PC-3 (cell line): ENCODE data around the gene KRT86. TPM values are rescaled to one million over a fixed set of nuclear protein-coding genes. Genes with fewer than 3 reads are reported as not detected.
"Not testable (repeated sequence)": the region's sequence is repeated elsewhere in the genome, so short reads cannot be mapped to it uniquely, and the experiment has no call there.

ENCODE experiments used
- ATAC-seq: fragments of 200-7000 bp; cut with Tn5 transposase; 2 replicates; pipeline ENCODE4 v1.9.1; 2020; ENCODE audit warnings: mild to moderate bottlenecking, moderate library complexity
- BruUV-seq: library from RNA; stranded (reverse); fragments of 400-500 nt; replicated peaks from 2 replicates; lab custom pipeline; 2021; lab: Mats Ljungman, UMichigan
- CTCF ChIA-PET: fragments of 300-600 bp; sonication (Branson Sonifier 250); formaldehyde crosslinking; loops from one replicate; lab custom pipeline; 2022; ENCODE audit warnings: antibody characterized with exemption; lab: Charles Lee
- POLR2A ChIA-PET: fragments of 300-600 bp; sonication (Branson Sonifier 250); formaldehyde crosslinking; loops from one replicate; lab custom pipeline; 2022; ENCODE audit warnings: antibody characterized with exemption; ENCODE audit not compliant: unreplicated experiment; lab: Charles Lee
- DNase-seq: peaks from one replicate; pipeline ENCODE4 v3.0.0-alpha.2; 2015
- H2AFZ ChIP-seq: fragments of 300-600 bp; sonication (generic); 2 replicates; pipeline ENCODE4 v1.6.0; 2016; ENCODE audit warnings: antibody characterized with exemption, low read length
- H3F3A ChIP-seq: fragments of 300-600 bp; sonication (generic); one replicate; pipeline ENCODE4 v1.6.0; 2017; ENCODE audit warnings: antibody characterized with exemption, low read length, control low read depth, mild to moderate bottlenecking; ENCODE audit not compliant: unreplicated experiment
- H3K27ac ChIP-seq: fragments of 300-600 bp; sonication (generic); 2 replicates; pipeline ENCODE4 v1.5.1; 2016; ENCODE audit warnings: mild to moderate bottlenecking, low read length
- H3K27me3 ChIP-seq: fragments of 300-600 bp; sonication (generic); 2 replicates; pipeline ENCODE4 v1.6.1; 2016; ENCODE audit warnings: low read length, mixed read lengths
- H3K36me3 ChIP-seq: fragments of 300-600 bp; sonication (generic); 2 replicates; pipeline ENCODE4 v1.6.1; 2016; ENCODE audit warnings: low read depth, mixed run types, low read length, mixed read lengths
- H3K4me1 ChIP-seq: fragments of 300-600 bp; sonication (generic); 2 replicates; pipeline ENCODE4 v1.5.1; 2016; ENCODE audit warnings: low read length; ENCODE audit not compliant: insufficient read depth
- H3K4me2 ChIP-seq: fragments of 300-600 bp; sonication (generic); 2 replicates; pipeline ENCODE4 v1.6.0; 2016; ENCODE audit warnings: low read length
- H3K4me3 ChIP-seq: fragments of 300-600 bp; sonication (generic); 2 replicates; pipeline ENCODE4 v1.5.1; 2016; ENCODE audit warnings: mild to moderate bottlenecking, low read length, mixed read lengths
- H3K79me2 ChIP-seq: fragments of 300-600 bp; sonication (generic); 2 replicates; pipeline ENCODE4 v1.6.1; 2017; ENCODE audit warnings: low read length, mixed read lengths
- H3K9ac ChIP-seq: fragments of 300-600 bp; sonication (generic); 2 replicates; pipeline ENCODE4 v1.6.0; 2016; ENCODE audit warnings: mild to moderate bottlenecking, low read length
- H3K9me2 ChIP-seq: fragments of 300-600 bp; sonication (generic); replicated peaks from 2 replicates; pipeline ENCODE4 v1.6.1; 2016; ENCODE audit warnings: mixed run types, low read length, mixed read lengths
- H3K9me3 ChIP-seq: fragments of 300-600 bp; sonication (generic); 2 replicates; pipeline ENCODE4 v1.6.1; 2016; ENCODE audit warnings: low read length, mixed read lengths
- H4K20me1 ChIP-seq: fragments of 300-600 bp; sonication (generic); 2 replicates; pipeline ENCODE4 v1.6.1; 2016; ENCODE audit warnings: low read length, mixed read lengths
- CTCF ChIP-seq: fragments of 300-600 bp; sonication (generic); conservative IDR thresholded peaks from 2 replicates; pipeline ENCODE4 v1.5.1; 2017; ENCODE audit warnings: antibody characterized with exemption, low read depth, mild to moderate bottlenecking, low read length
- EZH2 ChIP-seq: fragments of 300-600 bp; sonication (generic); IDR thresholded peaks from one replicate; pipeline ENCODE4 v1.6.1; 2017; ENCODE audit warnings: antibody characterized with exemption, mild to moderate bottlenecking, low read length; ENCODE audit not compliant: unreplicated experiment
- EZH2phosphoT487 ChIP-seq: fragments of 300-600 bp; sonication (generic); IDR thresholded peaks from 2 replicates; pipeline ENCODE4 v1.6.1; 2018; ENCODE audit warnings: mild to moderate bottlenecking, antibody characterized with exemption, low read length, borderline replicate concordance
- intact Hi-C: fragments of 100-400 bp; cut with micrococcal nuclease; formaldehyde crosslinking; loops from 2 replicates; pipeline ENCODE4 v1.9.0; 2023
- total RNA-seq: library from RNA; depleted of rRNA; stranded (reverse); fragments of >200 nt; gene quantifications from 2 replicates; pipeline ENCODE4 v1.2.3, GENCODE V29; 2014

The KRT86 gene
- total RNA-seq, 1 experiment from 2014 or later, result 1.2 TPM

DNA sequence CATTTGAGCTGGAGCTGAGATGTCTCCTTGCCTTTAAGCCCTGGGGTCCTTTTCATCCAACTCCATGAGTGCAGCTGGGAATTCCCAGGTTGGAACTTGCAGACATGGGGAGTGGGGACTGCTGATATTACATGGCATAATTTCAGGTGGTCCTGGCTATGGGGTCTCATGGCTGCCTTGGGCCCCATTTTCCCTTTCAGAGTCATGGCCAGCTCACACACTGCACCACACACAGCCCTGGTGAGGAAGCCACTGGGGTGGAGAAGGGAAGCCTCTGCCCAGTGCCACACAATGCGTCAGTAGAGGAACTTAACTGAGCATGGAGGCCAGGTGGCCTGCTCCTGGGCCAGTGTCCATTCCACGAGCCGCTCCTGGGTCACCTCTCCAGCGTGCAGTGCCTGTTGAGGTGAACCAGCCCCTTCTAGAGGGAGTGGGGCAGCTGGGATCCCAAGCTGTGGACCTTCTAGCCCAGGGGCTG lies 17.3 kb upstream of the KRT86 start:
- H3K79me2 ChIP-seq, result no peaks in the 10 kb centered on the region
- no peak overlapping the region for H3K9ac ChIP-seq
- H3K4me2 ChIP-seq, result no peak overlapping the region
- POLR2A ChIA-PET, result no interaction called here
- H4K20me1 ChIP-seq, result no peaks in the 10 kb centered on the region
- H3K9me2 ChIP-seq, result no peaks in the 10 kb centered on the region
- H3F3A ChIP-seq, result no peaks in the 10 kb centered on the region
- H3K27me3 ChIP-seq, result no peaks in the 10 kb centered on the region
- BruUV-seq, result no TSS peak
- H3K4me1 ChIP-seq, result peaks cover 17% of the 10 kb centered on the region
- DNase-seq, result no peak
- TF ChIP-seq EZH2 (no peak), EZH2phosphoT487 (no peak), CTCF (no peak)
- CTCF ChIA-PET, result no interaction called here
- ATAC-seq, result no peak
- H2AFZ ChIP-seq, result no peak overlapping the region
- intact Hi-C loops, result no loop called here
- H3K9me3 ChIP-seq, result no peaks in the 10 kb centered on the region
- H3K4me3 ChIP-seq, result no peak overlapping the region
- H3K27ac ChIP-seq, result no peak overlapping the region
- H3K36me3 ChIP-seq, result no peaks in the 10 kb centered on the region

DNA sequence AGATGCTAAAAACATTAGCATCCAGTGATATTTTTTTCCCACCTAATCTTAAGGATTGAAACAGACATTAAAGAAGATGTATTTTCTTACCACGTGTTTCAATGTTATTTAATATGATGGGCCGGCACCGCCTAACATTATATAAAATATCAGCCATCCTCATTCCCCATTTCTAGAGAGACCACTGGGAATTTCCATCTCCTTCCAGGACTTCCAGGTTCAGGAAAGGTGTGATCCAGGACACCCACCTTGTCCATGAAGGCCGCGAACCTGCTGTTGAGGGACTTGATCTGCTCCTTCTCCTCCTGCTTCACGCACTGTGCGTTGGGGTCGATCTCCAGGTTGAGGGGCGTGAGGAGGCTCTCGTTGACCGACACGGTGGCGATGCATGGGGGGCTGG lies 16.5 kb upstream of the KRT86 start:
- ATAC-seq, CTCF ChIA-PET, H2AFZ ChIP-seq, H3K27ac ChIP-seq, H3F3A ChIP-seq, intact Hi-C loops, H3K27me3 ChIP-seq, H3K9me3 ChIP-seq, H3K36me3 ChIP-seq, DNase-seq, H3K9ac ChIP-seq, H4K20me1 ChIP-seq, H3K4me3 ChIP-seq, POLR2A ChIA-PET, H3K4me2 ChIP-seq, H3K79me2 ChIP-seq, BruUV-seq, H3K9me2 ChIP-seq: not testable (repeated sequence)
- H3K4me1 ChIP-seq, result peaks cover 17% of the 10 kb centered on the region

DNA sequence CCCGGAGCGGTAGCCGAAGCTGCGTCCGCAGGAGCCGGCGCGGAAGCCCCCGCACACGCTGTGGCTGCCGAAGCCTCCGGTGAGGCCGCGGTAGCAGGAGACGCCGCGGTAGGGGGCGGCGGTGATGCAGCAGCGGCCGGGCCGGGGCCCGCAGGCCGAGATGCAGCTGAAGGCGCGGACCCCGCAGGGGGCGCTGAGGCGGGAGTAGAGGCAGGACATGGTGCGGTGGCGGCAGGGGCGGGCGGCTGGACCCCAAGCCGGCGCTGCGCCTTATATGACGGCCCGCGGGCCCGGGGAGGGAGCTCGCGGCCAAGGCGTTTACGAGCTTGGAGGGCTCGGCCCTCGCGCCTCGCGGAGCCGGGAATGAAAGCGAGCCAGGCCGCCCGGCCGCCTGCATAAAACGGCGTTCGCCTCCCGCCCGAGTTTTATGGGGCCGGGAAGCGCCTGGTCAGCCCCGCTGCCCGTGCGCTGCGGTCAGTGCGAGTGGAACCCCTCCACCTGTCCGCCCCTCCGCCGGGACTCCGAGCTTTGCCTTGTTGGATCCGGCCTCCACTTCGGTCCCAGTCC lies 16.0 kb upstream of the KRT86 start:
- no peak overlapping the region for H3K27ac ChIP-seq

More for the DNA sequence above, 16.0 kb upstream of the KRT86 start:
- no TSS peak for BruUV-seq
- H4K20me1 ChIP-seq, result no peaks in the 10 kb centered on the region
- intact Hi-C loops, result no loop called here
- DNase-seq, result no peak
- no peak overlapping the region for H3K4me2 ChIP-seq
- H3K9me2 ChIP-seq, result no peaks in the 10 kb centered on the region
- H3K36me3 ChIP-seq, result no peaks in the 10 kb centered on the region
- H2AFZ ChIP-seq, result no peak overlapping the region
- no peaks in the 10 kb centered on the region for H3K27me3 ChIP-seq
- ChIA-PET POLR2A (interaction anchor here (0.5 kb wide), 1 partner anchor 23 kb away, joined by 3 read pairs; no protein-coding TSS in a partner anchor), CTCF (no interaction called here)
- H3K79me2 ChIP-seq, result no peaks in the 10 kb centered on the region
- no peak overlapping the region for H3K4me3 ChIP-seq
- H3K9me3 ChIP-seq, result no peaks in the 10 kb centered on the region
- H3K9ac ChIP-seq, result no peak overlapping the region
- no peaks in the 10 kb centered on the region for H3F3A ChIP-seq
- ATAC-seq, result no peak
- H3K4me1 ChIP-seq, result peaks cover 17% of the 10 kb centered on the region
- TF ChIP-seq EZH2phosphoT487 (no peak), CTCF (no peak), EZH2 (no peak)
